GM12865 (cell line): ENCODE data around the gene ZXDC.

ENCODE experiments used
- DNase-seq: peaks from one replicate; pipeline ENCODE4 v3.0.0; 2010; ENCODE audit warnings: low read depth
- H3K4me3 ChIP-seq: 2 replicates; pipeline ENCODE4 v1.5.1; 2011; ENCODE audit warnings: mild to moderate bottlenecking, low read depth, low read length, control low read depth
- TF ChIP-seq, protein P1 (sequence below): IDR thresholded peaks from 2 replicates; pipeline ENCODE4 v1.5.1; 2011; ENCODE audit warnings: low read length, control low read depth, low read depth, inconsistent platforms; ENCODE audit not compliant: insufficient read depth; ENCODE audit errors: missing control alignments

Gene ZXDC

GRCh38 chr3:126515066-126515706 is 39.5 kb upstream of the ZXDC start:
- TF ChIP-seq, protein P1, sequence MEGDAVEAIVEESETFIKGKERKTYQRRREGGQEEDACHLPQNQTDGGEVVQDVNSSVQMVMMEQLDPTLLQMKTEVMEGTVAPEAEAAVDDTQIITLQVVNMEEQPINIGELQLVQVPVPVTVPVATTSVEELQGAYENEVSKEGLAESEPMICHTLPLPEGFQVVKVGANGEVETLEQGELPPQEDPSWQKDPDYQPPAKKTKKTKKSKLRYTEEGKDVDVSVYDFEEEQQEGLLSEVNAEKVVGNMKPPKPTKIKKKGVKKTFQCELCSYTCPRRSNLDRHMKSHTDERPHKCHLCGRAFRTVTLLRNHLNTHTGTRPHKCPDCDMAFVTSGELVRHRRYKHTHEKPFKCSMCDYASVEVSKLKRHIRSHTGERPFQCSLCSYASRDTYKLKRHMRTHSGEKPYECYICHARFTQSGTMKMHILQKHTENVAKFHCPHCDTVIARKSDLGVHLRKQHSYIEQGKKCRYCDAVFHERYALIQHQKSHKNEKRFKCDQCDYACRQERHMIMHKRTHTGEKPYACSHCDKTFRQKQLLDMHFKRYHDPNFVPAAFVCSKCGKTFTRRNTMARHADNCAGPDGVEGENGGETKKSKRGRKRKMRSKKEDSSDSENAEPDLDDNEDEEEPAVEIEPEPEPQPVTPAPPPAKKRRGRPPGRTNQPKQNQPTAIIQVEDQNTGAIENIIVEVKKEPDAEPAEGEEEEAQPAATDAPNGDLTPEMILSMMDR, result no peak
- DNase-seq, result no peak
- no peak overlapping the region for H3K4me3 ChIP-seq

DNA sequence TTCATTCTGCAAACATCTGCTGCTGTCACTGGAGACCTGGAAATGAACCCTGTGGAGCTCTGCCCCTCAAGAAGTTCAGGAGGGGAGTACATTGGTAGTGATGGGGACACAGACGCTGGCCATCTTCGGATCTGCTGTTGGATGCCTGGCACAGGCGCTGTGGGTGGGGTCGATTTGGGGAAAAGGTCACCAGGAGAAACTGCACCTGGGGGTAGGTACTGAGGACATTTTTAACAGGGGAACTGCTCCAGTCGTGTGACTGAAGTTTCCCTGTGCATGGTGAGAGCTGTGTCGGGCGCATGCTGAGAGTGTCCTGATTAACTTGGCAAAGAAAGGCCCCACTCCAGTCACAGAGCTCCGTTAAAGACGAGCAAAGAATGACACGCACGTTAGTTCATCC is 38.5 kb upstream of the ZXDC start:
- no peak overlapping the region for H3K4me3 ChIP-seq
- no peak for DNase-seq
- TF ChIP-seq, protein P1, result no peak

DNA sequence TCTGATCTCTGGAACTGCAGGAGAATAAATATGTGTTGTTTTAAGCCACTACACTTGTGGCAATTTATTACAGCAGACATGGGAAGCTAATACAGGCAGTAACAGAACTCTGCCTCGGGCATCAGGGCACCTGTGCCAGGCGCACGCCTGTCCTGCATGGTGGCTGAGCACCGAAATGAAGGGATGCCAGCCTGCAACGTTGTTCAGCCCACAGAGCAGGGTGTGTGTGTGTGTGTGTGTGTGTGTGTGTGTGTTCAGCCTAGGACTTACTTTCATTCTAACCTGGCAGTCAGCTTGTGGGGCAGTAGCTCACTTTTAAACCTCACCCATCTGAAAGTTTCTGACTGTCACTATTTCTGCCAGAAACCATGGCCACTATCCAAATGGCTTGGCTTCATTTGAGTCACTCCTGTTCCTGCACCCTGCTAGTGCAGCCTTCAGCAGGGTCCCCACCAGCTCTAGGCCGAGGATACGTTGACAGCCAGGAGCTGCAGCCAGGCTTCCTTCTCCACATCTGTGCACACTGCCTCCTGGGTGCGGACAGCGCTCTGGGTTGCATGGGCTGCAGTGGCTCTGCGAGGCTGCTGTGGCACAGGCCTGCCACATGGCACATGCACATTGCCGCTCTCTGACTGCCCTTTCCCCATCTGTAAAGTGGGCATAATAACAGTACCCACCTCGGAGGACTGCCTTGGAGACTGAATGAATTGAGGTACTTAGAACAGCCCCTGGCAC is 37.4 kb upstream of the ZXDC start:
- no peak for DNase-seq
- H3K4me3 ChIP-seq, result no peak overlapping the region
- TF ChIP-seq, protein P1, result no peak

DNA sequence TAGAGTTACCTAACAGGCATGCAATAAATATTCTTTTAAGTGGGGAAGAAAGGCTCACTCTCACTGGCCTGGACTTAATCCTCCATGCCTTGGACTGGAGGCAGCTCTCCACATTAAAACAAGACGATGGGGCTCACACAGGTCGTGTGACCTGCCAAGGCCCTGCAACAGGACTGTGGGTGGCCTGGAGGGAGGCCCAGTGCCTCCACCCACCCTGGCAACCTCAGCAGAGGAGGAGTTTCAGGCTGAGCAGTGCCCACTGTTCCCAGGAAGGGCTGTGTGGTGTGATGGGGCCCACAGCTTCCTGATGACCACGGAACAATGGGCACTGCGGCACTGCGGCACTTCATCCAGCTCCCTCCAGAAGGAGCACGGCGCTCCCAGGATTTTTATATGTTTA is 36.3 kb upstream of the ZXDC start:
- H3K4me3 ChIP-seq, result no peak overlapping the region
- TF ChIP-seq, protein P1, result no peak
- DNase-seq, result no peak

DNA sequence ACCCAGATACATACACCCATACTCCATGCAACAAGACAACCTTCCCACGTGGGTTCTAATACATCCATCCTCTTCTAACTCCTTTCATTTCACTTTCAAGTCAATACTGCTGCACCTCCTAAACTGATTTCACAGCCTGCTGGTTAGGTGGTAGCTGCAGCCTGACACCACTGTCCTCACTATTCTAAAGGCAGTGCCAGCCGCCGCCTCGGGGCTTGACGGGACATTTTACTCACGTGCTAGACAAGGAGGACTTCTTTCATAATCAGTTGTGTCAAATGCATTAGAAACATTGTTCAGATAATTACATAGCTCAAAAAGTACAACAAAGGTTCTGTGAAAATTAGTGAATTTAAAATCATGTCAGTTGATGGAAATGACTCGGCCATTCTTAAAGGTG is 35.6 kb upstream of the ZXDC start:
- H3K4me3 ChIP-seq, result no peak overlapping the region
- no peak for DNase-seq
- TF ChIP-seq, protein P1, result no peak

DNA sequence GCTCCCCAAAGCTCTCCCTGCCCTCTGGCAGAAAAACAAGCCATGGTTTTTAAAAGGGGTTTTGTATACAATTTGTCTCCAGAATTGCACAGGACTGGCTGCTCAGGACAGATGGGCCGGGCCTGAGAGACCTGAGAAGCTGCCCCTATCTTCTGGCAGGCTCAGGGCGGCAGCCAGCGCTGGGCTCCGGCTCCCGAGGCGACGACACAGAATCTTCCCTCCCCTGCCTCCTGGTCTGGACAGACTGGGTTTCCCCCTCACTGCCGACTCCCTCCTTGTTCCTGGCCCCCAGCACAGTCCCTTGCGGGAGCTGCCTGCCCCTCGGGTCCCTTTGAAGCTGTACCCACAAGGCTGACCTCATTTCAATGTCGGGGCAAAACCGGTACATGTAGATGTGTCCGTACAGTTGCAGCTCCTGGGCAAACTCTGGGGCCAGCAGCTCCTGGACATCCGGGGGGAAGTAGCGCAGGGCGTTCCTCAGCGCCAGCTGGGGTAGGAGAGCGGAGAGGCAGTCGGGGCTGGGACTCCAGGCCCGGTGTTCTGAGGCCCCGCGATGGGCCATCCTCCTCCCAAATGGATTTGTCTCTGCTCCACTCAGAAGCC is 34.7 kb upstream of the ZXDC start:
- TF ChIP-seq, protein P1, result no peak
- H3K4me3 ChIP-seq, result no peak overlapping the region
- no peak for DNase-seq
